ENCODE measurements around the gene CDC40.
"Not testable (repeated sequence)": the region's sequence is repeated elsewhere in the genome, so short reads cannot be mapped to it uniquely, and the experiment has no call there.

Gene CDC40

DNA sequence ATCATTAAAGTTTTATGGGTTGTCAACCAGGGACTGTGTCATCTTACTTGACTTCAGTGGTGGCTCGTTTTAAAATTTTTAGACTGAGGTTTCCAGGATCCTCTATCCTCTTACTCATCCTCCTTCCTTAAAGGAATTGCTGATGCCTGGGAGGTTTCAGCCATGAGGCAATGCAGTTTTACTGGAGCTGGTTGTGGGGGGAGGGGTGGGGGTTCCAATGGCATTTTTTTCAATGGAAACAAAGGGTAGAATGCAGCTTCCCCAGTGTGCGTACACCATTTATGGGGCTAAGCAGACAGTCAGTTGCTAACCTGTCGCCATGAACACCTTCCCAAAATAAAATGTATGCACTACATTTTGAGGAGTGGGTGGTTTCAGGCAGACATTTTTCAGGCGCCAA, 89.9 kb downstream of the CDC40 start:
- no peak for DNase-seq (ENCODE audit: low read depth)

DNA sequence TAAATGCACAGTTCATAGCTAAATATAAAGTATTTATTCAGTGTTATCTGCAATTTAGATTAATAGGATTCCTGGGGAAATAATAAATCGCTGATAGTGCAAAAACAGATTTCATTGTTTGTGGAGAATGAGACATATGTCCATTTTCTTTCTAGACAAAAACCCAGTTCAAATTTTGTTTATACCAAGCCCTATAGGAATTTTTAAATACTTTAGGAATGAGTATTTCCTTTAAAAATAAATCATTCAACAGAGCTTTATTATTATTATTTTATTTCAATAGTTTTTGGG, 91.5 kb downstream of the CDC40 start:
- no peak for DNase-seq (ENCODE audit: low read depth)

DNA sequence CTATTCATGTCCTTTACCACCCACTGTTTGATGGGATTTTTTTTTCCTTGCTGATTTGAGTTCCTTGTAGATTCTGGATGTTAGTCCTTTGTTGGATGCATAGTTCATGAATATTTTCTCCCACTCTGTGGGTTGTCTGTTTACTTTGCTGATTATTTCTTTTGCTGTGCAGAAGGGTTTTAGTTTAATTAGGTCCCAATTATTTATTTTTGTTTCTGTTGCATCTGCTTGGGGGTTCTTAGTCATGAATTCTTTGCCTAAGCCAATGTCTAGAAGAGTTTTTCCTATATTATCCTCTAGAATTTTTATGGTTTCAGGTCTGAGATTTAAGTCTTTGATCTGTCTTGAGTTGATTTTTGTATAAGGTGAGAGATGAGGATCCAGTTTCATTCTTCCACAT, 92.6 kb downstream of the CDC40 start:
- DNase-seq (ENCODE audit: low read depth) = not testable (repeated sequence)

DNA sequence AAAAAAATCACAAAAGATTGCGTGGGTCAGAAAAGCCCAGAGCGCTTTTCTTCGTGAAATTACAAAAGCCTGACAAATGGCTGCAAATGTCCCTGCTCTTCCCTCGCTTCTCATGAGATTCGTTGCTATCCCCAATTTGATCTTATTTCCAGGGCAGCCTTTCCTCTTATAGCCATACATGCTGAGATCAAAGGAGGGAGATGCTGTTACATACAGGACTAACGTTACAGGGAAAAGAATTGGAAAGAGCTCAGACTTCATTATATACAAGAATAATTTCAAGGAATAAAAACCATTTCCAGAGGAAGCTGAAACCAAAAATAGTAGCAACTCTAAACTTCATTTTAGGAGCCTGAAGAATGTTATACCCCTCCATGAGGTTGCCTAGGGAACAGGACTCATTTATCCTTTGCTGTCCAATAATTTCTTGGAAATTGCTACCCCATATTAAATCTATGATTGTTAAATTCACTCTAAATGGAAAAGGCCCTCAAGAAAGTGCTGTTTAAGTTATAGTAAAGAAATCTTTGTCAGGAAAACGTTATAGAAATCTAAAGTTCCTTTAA, 97.0 kb downstream of the CDC40 start:
- no peak for DNase-seq (ENCODE audit: low read depth)

All from GM04504 (cell line).